K562 treated with DMSO at 1 percent for 48 hours (cell line): ENCODE data around the gene CAP2. TPM values are rescaled to one million over a fixed set of nuclear protein-coding genes. Genes with fewer than 3 reads are reported as not detected.

Source experiments
- total RNA-seq: library from RNA; unstranded; fragments of 300-600 nt; gene quantifications from 2 replicates; pipeline ENCODE4 v1.2.3, GENCODE V29; 2022; ENCODE audit warnings: low replicate concordance; ENCODE audit errors: extremely low read depth

Gene CAP2
- not detected in 2 replicates for total RNA-seq

DNA sequence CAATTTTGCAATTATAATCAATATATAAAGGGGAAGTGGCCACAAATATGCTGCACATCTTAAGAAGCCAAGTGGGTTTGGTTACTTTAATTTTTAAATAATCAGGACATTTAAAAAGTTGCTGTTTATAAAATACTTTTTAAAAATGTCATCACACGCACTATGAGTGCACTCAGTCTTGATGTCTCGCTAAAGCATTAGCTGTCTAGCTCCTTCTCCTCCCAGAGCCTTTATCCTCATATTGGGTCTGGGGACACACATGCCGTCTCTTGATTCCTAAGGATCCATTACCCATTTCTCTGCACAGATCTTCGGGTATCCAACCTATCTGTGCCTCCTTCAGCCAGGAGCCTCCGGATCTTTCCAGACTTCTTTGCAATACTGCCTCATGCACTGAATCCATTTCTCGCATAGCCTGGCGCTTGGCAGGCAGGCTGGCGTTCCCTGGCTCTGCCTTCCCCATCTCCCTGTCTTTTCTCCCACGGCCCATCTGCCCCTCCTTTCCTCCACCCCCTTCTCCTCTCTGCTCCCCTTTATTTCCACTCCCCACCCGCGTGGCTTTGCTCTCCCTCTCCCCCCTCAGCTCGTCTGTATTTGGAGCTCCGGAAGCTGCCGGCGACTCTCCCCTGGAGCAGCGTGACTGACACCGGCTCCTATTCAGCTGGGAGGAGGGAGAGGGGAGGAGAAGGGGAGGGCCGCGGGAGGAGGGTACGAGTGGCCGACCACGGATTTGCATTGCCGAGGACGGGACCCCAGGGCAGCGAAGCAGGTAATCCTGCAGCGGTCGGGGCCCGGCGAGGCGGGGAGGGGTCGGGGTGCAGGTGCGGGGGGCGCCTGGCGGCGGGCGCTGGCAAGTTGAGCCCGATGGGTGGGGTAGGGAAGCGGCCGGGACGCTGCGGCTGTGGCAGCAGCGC, at the start of gene CAP2:
CAP2 (plus strand) TSS at position 618 of the 914 bp plus-strand sequence. CDS start 27,961 bp downstream, outside the sequence.

DNA sequence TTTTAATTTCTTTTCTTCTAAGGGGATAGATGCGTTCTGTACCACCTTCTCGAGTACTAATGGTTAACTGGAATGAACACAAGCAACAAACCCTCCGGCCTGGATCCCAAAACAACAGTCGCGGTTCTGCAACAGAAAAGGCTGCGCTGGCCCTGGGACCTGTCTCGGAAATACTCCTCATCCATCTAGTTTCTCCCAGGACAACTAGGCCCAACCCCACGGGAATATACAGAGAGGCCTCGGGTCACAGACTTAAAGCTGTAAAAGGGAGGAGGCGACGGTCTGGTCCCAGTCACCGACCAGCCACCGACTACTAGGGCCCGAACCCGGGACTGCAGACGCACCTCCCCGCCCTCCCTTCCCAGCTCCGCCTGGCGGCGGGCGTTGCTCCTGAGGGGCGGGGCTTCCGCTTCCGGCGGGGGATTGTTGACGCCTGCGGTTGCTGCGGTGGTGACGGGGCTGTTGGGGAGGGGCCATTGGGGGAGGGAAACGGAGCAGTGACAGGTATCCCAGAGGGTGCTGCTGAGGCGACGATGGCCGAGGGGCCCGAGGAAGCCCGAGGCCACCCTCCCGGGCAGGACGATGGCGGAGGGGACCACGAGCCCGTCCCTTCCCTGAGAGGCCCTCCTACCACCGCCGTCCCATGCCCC, 206.6 kb downstream of the CAP2 start, which contains the start of gene FAM8A1:
FAM8A1 (plus strand) TSS at position 426 of the 650 bp plus-strand sequence; CDS start at position 534, 108 bp downstream.

Other genes starting within 250 kb of the CAP2 start
- not detected in 2 replicates for gene RBM24, start 112.2 kb upstream of the CAP2 start, total RNA-seq
- gene FAM8A1, start 206.7 kb downstream of the CAP2 start, total RNA-seq = not detected in 2 replicates